Right lobe of liver (tissue), 6 donors: Measurements from ENCODE around the gene VPREB3. TPM values are rescaled to one million over a fixed set of nuclear protein-coding genes. Genes with fewer than 3 reads are reported as not detected.

Experiments
- ATAC-seq, 4 donors: fragments of 200-7000 bp; cut with Tn5 transposase; one replicate each; pipeline ENCODE4 v1.9.1; 2020; ENCODE audit warnings: mild to moderate bottlenecking in 4 of 4, moderate library complexity in 4 of 4
- DNase-seq, 3 donors: peaks; one replicate each; pipeline ENCODE4 v3.0.0-alpha.2; 2020
- H3K27ac ChIP-seq, 3 donors: fragments of 200-600 bp; one replicate each; pipeline ENCODE4 v1.8.0; 2022
- H3K27me3 ChIP-seq, 2 donors: fragments of 200-600 bp; one replicate each; pipeline ENCODE4 v1.8.0; 2022
- H3K36me3 ChIP-seq, 4 donors: fragments of 200-600 bp; sonication (generic) in 1 of 4; one replicate each; pipeline versions ENCODE4 v1.5.1 to v1.8.0; 2017 to 2022; ENCODE audit warnings: control low read depth in 1 of 4
- H3K4me1 ChIP-seq, 4 donors: fragments of 200-600 bp; sonication (generic) in 1 of 4; one replicate each; pipeline versions ENCODE4 v1.5.1 to v1.8.0; 2017 to 2022; ENCODE audit warnings: control low read depth in 1 of 4
- H3K4me3 ChIP-seq, 3 donors: fragments of 200-600 bp; one replicate each; pipeline ENCODE4 v1.8.0; 2022
- H3K9me3 ChIP-seq, 4 donors: fragments of 200-600 bp; sonication (generic) in 1 of 4; one replicate each; pipeline versions ENCODE4 v1.5.1 to v1.8.0; 2017 to 2022; ENCODE audit warnings: control low read depth in 1 of 4
- POLR2A ChIP-seq: fragments of 450-650 bp; IDR thresholded peaks from one replicate; pipeline ENCODE4 v1.6.1; 2017; ENCODE audit warnings: antibody characterized with exemption, mild to moderate bottlenecking
- WGBS: methylation state at CpG from one replicate; pipeline ENCODE4 v1.1.6; 2018; ENCODE audit warnings: low coverage, low lambda C conversion rate; ENCODE audit not compliant: insufficient coverage; ENCODE audit errors: missing lambda C conversion rate; 5-methylcytosine and 5-hydroxymethylcytosine counted together
- intact Hi-C, 2 donors: fragments of 100-400 bp; cut with DNase I; formaldehyde crosslinking; loops; one replicate each; pipeline versions ENCODE4 v1.11.2 to v1.14.1; 2022
- total RNA-seq, 6 experiments: library from RNA; depleted of rRNA in 2 of 6; stranded (reverse); fragments of >200 nt in 2 of 6; fragmentation: NEBNext Ultra II Directional in 3 of 6; extraction: Animal tissue kit (Norgen Biotek cat#: 25700) in 3 of 6; gene quantifications; one replicate each; pipeline versions ENCODE4 v1.1.0 to v1.2.4, GENCODE V29; 2016 to 2023
- TF ChIP-seq, protein P1 (sequence below), 4 donors: fragments of 200-600 bp in 3 of 4; fragments of 450-650 bp in 1 of 4; IDR thresholded peaks; one replicate each; pipeline versions ENCODE4 v1.5.1 to v1.8.0; 2016 to 2022; ENCODE audit warnings: antibody characterized with exemption in 4 of 4, mild to moderate bottlenecking in 2 of 4
- donor health status: DM: no; HTN: yes; CAD: no.
- donor health status: DM: no; HTN: no; CAD: no.
- donor health status: DM: no; HTN: no; CAD: no.
- donor health status: DM: no; HTN: yes; CAD: no.
- donor health status: DM: no; HTN: yes; CAD: no.

The VPREB3 gene
- total RNA-seq, 6 experiments from 2014 or later = 0.59 to 3.9 (median 0.70) TPM; not detected in 1

DNA sequence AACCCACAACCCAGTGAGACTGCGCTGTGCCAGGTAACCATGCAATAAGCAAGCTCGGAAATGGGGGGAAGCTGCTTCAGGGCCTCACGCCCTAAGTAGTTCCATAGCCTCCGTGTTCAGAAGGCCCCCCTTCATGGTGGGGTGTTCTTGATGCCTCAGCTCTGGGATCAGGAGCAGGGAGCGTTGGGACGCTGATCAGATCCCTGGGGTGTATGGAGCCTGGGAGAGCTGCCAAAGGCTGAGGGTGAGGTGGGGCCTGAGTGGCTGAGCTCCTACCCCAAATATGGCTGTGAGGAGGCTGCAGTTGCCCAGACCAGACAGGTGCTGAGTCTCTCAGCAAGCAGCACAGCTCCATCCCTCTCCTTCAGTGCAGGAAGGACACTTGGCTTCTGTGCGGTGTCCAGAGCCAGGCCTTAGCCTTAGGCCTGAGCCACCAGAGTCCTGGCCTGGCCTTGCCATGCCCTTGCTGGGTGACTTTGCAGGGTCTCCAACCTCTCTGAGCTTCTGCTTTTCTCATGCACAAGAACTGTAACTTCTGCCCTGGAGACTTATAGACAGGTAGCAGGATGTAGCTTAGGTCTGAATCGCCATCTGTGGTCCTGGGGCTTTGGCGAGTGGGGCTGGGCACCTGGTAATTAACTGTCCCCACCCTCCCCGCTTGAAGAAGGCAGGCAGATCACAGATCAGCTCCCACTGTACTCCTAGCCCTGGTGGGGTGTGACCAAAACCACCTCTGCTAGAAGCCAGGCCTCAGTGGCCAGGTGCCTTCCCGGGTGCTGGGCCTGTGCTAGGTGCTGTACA is 23.8 kb upstream of the VPREB3 start:
- WGBS = 83% methylated on average over 6 of the region's 11 CpGs
- TF ChIP-seq, protein P1, sequence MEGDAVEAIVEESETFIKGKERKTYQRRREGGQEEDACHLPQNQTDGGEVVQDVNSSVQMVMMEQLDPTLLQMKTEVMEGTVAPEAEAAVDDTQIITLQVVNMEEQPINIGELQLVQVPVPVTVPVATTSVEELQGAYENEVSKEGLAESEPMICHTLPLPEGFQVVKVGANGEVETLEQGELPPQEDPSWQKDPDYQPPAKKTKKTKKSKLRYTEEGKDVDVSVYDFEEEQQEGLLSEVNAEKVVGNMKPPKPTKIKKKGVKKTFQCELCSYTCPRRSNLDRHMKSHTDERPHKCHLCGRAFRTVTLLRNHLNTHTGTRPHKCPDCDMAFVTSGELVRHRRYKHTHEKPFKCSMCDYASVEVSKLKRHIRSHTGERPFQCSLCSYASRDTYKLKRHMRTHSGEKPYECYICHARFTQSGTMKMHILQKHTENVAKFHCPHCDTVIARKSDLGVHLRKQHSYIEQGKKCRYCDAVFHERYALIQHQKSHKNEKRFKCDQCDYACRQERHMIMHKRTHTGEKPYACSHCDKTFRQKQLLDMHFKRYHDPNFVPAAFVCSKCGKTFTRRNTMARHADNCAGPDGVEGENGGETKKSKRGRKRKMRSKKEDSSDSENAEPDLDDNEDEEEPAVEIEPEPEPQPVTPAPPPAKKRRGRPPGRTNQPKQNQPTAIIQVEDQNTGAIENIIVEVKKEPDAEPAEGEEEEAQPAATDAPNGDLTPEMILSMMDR (IDR thresholded peaks at IDR 0.05) = no peak
- TF ChIP-seq POLR2A = no peak
- Histone ChIP-seq H3K4me1 (peaks cover 0 to 9% (median under 1%) of the 10 kb centered on the region in 4 donors), H3K9me3 (no peaks in the 10 kb centered on the region), H3K4me3 (no peak overlapping the region), H3K27ac (no peak overlapping the region), H3K27me3 (no peaks in the 10 kb centered on the region), H3K36me3 (no peaks in the 10 kb centered on the region)
- DNase-seq (no peak), ATAC-seq (no peak)
- intact Hi-C loops = loop anchor here (5.0 kb wide), 2 partner anchors 64 to 69 kb away; no protein-coding TSS in a partner anchor

DNA sequence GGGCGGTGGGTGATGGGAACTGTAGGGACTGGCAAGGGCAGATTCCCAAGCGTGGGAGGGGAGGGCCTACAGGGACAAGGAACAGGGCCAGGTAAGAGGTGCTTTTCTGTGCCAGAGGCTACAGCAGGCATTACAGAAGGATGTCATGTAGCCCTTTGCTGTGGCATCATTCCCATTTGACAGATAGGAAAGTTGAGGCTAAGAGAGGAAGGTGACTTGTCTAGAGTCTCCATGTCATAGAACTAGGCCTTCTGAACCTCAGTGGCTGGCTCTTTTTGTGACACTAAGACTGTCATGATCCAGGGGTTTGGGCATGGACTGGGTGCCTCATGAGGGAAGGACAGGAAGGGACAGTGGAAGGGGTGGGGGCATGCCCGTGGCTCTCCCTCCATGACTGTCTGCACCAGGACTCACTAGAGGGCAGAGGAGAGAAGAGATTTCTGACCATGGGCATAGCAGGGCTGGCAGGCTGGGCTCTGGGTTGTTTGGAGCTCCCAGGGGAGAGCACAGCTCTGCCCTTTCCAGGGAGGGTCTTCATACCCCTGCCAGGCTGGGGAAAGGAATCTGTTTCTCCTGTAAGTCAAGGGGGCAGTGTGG is 21.7 kb upstream of the VPREB3 start:
- no peaks in the 10 kb centered on the region for H3K27me3 ChIP-seq
- TF ChIP-seq, protein P1 (IDR thresholded peaks at IDR 0.05) = no peak
- no peak for TF ChIP-seq POLR2A
- H3K4me1 ChIP-seq = peaks cover 0 to 9% (median 2%) of the 10 kb centered on the region in 4 donors
- ATAC-seq (no peak), DNase-seq (no peak)
- H3K4me3 ChIP-seq = no peak overlapping the region
- WGBS = 93% methylated on average over 2 of the region's 3 CpGs
- no peaks in the 10 kb centered on the region for H3K36me3 ChIP-seq
- H3K9me3 ChIP-seq = no peaks in the 10 kb centered on the region
- no peak overlapping the region for H3K27ac ChIP-seq
- intact Hi-C loops = loop anchor here (5.0 kb wide), 2 partner anchors 66 to 71 kb away; no protein-coding TSS in a partner anchor

DNA sequence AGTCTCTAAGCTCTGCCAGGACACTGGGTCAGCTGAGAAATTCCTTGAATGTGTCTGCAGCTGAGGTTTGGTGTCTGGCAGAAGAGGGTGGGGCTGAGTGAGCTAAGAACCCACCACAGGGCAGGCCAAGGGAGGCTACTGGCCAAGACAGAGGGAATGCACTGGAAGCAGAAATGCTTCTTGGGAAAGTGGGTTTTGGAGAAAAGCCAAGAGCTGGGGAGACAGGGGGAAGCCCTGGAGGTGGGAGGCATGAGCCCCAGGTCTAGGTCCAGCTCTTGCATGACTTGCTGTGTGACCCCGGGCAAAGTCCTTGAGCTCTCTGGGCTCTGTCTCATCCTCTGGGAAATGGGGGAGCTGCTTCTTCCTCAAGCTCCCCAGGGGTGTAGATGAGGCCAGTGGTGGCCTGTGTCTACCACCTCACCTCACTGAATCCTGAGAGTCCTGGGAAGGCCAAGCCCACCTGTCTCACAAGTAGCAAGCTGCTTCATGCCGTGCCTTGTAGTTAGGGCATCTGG is 20.8 kb upstream of the VPREB3 start:
- no peak for ATAC-seq
- 72% methylated on average over 2 of the region's 2 CpGs for WGBS
- Histone ChIP-seq H3K27ac (no peak overlapping the region), H3K4me3 (no peak overlapping the region), H3K4me1 (peaks cover 0 to 9% (median 2%) of the 10 kb centered on the region in 4 donors), H3K36me3 (no peaks in the 10 kb centered on the region), H3K9me3 (no peaks in the 10 kb centered on the region), H3K27me3 (no peaks in the 10 kb centered on the region)
- no peak for TF ChIP-seq POLR2A
- TF ChIP-seq, protein P1 (IDR thresholded peaks at IDR 0.05) = no peak
- no peak for DNase-seq
- intact Hi-C loops = loop anchor here (5.0 kb wide), 2 partner anchors 67 to 72 kb away; no protein-coding TSS in a partner anchor

DNA sequence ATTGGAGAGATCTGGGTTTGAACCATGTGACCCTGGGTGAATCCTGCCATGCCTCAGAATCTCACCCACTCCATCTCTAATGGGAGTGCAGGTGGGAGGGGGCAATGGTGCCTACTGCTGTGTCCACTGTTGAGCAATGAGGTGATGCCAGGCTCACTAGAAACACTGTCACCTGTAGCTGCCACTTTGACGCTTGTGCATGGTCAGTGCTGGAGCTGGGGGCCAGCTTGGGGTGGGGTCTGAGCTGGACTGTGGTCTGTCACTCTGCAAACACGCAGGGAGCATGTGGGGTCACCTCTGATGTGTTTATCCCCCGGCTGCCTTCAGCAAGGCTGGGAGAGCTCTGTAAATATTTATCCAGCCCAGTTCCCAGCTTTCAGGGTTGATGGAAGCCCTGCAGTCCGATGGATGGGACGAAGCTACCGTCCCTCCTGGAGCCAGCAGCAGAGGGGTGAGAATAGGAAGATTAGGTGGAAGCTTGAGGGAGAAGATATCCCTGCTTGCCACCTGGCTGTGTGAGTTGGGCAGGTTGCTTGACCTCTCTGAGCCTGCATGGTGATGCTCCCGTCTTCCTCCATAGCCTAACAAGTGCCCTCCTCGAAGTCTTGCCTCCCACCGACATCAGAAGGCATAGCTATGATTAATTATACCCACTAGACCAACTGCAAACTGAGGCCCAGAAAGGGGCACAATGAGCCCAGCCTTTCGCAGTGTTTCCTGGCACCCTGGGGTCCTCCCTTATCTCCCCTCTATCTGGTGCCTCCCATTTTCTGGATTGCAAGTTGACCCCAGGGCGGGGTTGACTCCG is 20.1 kb upstream of the VPREB3 start:
- ATAC-seq (peak in 1 of 4 donors; percentile 8), DNase-seq (no peak)
- WGBS = 30% methylated on average over 4 of the region's 12 CpGs
- Histone ChIP-seq H3K27ac (no peak overlapping the region), H3K4me3 (no peak overlapping the region), H3K9me3 (no peaks in the 10 kb centered on the region), H3K27me3 (no peaks in the 10 kb centered on the region), H3K4me1 (peaks cover 0 to 9% (median 2%) of the 10 kb centered on the region in 4 donors), H3K36me3 (no peaks in the 10 kb centered on the region)
- TF ChIP-seq, protein P1 (IDR thresholded peaks at IDR 0.05) = no peak
- TF ChIP-seq POLR2A = no peak
- intact Hi-C loops = no loop called here
